Embryonic facial prominence (tissue), 1 donor: ENCODE results near the gene SPINK5.
"Not testable (repeated sequence)": the region's sequence is repeated elsewhere in the genome, so short reads cannot be mapped to it uniquely, and the experiment has no call there.

ENCODE experiments used
- DNase-seq: peaks from one replicate; pipeline ENCODE4 v3.0.0-alpha.2; 2016; ENCODE audit errors: extremely low spot score

Gene SPINK5

DNA sequence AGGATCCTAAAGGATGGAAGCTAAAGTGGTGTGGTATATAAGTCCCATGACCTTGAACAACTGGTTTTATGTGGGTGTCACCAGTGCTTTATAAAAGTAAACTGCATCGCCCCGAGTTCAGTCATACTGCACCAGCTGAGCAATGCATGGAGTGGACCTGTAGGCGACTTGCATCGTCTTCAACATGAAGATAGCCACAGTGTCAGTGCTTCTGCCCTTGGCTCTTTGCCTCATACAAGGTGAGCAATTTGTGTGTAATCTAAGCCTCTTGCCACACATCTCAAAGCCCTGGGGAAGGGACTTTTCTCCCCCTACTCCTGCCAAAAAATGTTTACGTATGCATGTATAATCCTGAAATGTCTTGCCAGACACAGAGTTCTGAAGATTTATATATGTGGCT, at the start of gene SPINK5:
SPINK5 (plus strand) TSS at position 120 of the 400 bp plus-strand sequence; CDS start at position 185, 65 bp downstream.
- no peak for DNase-seq

- no peak for DNase-seq
Observed at GRCh38 chr5:148014276-148014675, 49.5 kb upstream of the SPINK5 start.

DNA sequence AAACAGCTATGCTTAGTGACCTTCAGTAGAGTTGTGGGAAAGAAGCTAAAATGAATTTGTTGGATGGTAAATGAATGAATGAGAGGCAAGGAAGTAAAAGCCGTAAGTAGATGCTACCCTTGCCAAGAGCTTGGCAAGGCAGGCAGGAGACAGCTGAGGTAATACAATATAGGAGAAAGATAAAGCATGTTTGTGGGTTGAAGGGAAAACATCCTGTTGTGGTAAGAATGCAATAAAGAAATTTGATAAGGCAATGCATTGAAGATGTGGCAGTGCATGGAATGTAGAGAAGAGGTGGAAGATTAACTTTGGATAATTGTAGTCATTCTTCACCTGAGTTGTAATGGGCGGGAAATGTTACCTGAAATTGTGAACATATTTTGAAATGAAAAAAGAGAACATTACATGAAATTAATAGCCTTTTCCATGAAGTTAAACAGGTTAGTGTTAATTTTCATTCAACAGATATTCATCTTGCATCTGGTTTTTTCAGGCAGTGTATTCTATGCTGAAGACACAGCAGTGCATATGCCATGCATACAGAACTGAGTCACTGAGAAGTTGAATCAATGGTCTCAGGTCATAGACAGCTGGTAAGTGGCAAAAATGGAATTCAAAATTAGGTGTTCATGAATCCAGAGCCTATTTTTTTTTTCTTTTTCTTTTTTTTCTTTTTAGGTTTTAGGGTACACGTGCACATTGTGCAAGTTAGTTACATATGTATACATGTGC, 43.4 kb upstream of the SPINK5 start:
- no peak for DNase-seq

DNA sequence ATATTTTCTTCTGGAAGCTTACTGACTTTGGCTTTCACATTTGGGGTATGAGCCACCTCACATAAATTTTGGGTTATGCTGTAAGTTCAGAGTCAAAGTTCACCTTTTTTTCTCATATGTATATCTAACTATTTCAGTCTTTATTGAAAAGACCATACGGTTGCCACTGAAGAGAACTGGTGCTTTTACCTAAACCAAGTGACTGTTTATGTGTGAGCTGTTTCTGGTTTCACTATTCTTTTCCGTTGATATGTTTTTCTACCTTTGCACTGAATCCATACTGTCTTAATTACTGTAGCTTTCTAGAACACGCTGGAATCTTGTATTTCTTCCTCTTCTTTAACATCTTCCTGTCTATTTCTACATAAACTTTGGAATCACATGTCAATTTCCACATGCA, 36.3 kb upstream of the SPINK5 start:
- no peak for DNase-seq

DNA sequence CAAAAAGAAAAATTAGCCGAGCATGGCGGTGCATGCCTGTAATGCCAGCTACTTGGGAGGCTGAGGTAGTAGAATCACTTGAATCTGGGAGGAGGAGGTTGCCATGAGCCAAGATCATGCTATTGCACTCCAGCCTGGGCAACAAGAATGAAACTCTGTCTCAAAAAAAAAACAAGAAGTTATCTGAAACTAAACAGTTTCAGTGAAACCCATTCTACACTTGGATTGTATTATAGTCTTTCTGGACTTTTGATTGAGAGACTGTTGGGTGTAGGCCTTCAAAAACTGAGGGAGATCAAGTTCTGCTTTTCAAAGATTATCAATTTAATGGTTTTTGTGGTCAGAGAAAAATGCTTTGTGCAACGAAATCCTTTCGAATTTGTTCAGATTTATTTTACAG, 34.6 kb upstream of the SPINK5 start:
- no peak for DNase-seq

- no peak for DNase-seq
Observed at GRCh38 chr5:148033134-148033533, 30.6 kb upstream of the SPINK5 start.

DNA sequence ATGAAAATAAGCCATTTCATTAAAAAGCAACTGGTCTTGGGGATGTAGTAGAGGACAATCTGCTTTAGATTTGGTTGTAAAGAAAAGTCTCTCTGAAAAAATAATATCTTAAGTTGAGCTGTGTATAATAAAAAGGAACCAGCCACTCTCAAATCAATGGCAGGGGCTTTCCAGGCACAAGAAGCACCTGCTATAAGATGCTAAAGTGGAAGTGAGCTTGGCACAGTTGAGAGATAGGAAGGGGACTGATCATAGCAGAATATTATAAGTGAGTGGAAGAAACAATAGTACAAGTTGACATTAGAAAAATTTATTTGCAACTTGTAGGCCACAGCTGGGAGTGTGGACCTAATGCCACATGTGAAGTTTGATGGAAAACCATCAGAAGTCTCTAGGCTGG, 28.1 kb upstream of the SPINK5 start:
- no peak for DNase-seq

DNA sequence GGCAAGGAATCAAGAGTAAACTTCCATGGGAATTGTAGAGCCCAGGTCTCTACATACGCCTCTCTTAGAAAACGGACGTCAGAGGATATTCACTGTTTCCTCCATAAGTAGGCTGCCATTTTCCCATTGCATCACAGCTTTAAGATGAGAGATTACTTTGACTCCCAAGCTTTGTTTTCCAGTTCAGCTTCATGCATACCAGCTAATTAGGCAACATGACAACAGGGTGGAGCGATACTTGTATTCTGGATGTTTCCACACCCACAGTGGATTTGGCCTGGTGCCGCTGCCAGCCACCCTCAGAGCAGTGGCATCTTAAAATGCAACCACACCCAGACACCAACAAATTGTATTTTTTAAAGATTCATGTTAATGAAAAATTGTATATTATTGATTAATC, 20.9 kb upstream of the SPINK5 start:
- DNase-seq = no peak

GRCh38 chr5:148043705-148044104, 20.1 kb upstream of the SPINK5 start:
- DNase-seq = no peak

DNA sequence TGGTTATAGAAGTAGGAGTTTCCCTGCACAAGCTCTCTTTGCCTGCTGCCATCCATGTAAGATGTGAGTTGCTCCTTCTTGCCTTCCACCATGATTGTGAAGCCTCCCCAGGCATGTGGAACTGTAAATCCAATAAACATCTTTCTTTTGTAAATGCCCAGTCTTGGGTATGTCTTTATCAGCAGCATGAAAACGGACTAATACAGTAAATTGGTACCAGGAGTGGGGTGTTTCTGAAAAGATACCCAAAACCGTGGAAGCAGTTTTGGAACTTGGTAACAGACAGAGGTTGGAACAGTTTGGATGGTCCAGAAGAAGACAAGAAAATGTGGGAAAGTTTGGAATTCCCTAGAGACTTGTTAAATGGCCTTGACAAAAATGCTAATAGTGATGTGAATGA, 8.6 kb upstream of the SPINK5 start:
- not testable (repeated sequence) for DNase-seq

GRCh38 chr5:148060309-148060708, 3.5 kb upstream of the SPINK5 start:
- DNase-seq = no peak

GRCh38 chr5:148060881-148061280, 2.9 kb upstream of the SPINK5 start:
- DNase-seq = no peak

DNA sequence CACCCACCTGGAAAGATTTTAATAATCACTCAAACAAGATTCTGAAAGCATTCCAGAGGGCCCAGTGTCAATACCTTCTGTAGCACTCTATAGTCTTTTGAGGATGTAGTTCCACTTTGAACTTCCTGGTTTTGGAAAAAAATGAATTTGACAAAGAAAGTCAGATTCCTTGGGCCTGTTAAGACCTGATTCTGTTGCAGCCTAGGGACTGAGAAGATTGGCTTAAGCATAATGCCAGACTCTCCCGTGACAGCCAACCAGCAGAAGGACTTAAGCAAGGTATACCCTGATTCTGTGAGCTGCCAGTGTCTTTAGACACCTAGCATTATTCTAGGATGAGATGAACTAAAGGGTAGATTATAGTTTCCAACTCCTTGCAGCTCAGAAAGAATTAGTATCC, 6.8 kb downstream of the SPINK5 start:
- DNase-seq = no peak

- DNase-seq = no peak
Observed at GRCh38 chr5:148072207-148072606, 8.4 kb downstream of the SPINK5 start.

GRCh38 chr5:148075529-148075928, 11.7 kb downstream of the SPINK5 start:
- DNase-seq = no peak

DNA sequence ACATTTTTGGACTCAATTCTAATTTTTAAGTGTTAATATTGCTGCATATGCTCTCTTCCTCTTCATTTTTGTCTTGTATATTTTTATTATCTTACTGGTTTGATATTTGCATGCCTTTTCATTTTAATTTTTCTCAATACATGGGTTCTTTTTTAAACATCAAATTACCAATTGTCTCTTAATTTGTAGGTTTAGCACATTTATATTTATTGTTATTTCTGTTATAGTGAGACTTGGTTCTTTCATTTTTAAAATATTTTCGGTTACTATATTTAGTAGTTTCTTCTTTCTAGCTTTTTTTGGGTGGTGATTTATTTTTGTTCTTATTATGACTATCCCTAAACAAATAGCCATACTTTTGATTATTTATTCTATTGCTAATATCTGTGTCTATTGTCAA, 19.4 kb downstream of the SPINK5 start:
- DNase-seq = no peak

- no peak for DNase-seq
Observed at GRCh38 chr5:148084269-148084668, 20.5 kb downstream of the SPINK5 start.

- no peak for DNase-seq
Observed at GRCh38 chr5:148085310-148085709, 21.5 kb downstream of the SPINK5 start.

DNA sequence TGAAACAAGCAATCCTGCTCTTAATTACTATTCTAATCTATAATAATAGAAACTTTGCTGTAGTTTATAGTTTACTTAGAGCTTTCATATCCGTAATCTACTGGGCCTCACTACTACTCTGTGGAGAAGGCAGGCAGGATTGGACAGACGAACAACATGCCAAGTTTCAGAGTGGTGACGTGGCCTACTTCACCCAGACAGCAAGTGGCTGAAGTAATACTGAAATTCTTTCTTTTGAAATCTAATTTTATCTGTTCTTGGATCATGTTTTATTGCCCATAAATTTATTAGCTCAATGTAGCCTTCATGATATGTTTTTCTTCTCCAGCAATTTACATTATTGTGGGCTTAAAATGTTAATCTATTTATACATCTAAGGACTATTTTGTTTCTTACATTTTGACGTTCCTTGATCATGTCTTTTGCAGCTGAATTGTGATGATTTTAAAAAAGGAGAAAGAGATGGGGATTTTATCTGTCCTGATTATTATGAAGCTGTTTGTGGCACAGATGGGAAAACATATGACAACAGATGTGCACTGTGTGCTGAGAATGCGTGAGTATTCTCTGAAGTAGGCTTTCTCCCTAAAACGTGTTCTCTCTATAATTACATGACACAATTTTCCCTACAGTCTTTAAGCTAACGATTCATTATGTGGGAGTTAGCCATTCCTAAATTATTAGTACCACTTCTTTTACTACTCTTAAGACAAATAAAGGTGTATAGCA, 22.4 kb downstream of the SPINK5 start:
- no peak for DNase-seq

DNA sequence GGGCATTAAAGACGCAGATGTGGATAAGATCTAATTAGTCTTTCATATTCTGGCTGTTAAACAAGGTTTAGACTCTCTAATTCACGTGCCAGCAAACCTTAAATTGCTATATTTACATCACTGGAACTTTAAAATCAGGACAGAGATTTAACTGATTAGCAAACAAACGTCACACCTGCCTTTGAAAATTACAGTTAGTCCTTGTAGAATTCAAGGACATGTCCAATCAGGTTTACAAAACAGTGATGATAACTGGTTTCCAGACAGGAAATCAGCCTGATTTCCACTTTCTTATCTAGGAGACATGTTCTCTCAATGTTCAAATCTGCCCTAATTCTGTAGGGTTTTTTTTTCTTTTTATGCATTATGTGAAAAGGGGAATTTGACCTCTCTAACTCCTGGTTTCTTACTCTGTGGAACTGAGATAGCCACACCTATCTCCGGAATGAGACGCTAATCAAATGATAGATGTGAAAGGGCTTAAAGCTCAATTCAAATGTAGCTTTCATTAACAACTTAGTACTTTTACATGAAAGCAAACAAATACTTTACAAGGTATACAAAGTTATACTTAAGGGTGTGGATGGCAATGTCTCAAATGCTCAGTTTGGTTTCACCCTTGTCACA, 26.5 kb downstream of the SPINK5 start:
- DNase-seq = no peak

- DNase-seq = no peak
Observed at GRCh38 chr5:148090773-148091250, 27.0 kb downstream of the SPINK5 start.
